ENCODE measurements around the gene B4GALT1. TPM values are rescaled to one million over a fixed set of nuclear protein-coding genes. Genes with fewer than 3 reads are reported as not detected.

The B4GALT1 gene
- total RNA-seq, 4 donors from 2014 or later, result 13.1 to 66.3 (median 37.1) TPM

- no peak for TF ChIP-seq CTCF (IDR thresholded peaks at IDR 0.05)
- no peak for TF ChIP-seq POLR2A (IDR thresholded peaks at IDR 0.05)
- Histone ChIP-seq H3K4me1 (peaks cover 0 to 7% of the 10 kb centered on the region in 2 donors), H3K4me3 (no peak overlapping the region), H3K36me3 (no peaks in the 10 kb centered on the region), H3K27me3 (no peaks in the 10 kb centered on the region), H3K9me3 (no peaks in the 10 kb centered on the region), H3K27ac (peak overlapping the region in 1 of 2 donors; percentile 37)
- intact Hi-C loops (cut with DNase I; ENCODE audit: low total_unique reads), result no loop called here
- peak in 1 of 2 donors; percentile 45 for DNase-seq
These were observed 35.1 kb downstream of the B4GALT1 start for GRCh38 chr9:33131790-33132772.

- H3K36me3 ChIP-seq, result no peaks in the 10 kb centered on the region
- no peak for DNase-seq
- intact Hi-C loops (cut with DNase I; ENCODE audit: low total_unique reads), result no loop called here
- peaks cover 0 to 8% of the 10 kb centered on the region in 2 donors for H3K4me1 ChIP-seq
- no peaks in the 10 kb centered on the region for H3K27me3 ChIP-seq
- no peak overlapping the region for H3K27ac ChIP-seq
- TF ChIP-seq CTCF (IDR thresholded peaks at IDR 0.05) (no peak), POLR2A (IDR thresholded peaks at IDR 0.05) (no peak)
- no peaks in the 10 kb centered on the region for H3K9me3 ChIP-seq
- H3K4me3 ChIP-seq, result no peak overlapping the region
These were observed 36.0 kb downstream of the B4GALT1 start for GRCh38 chr9:33130961-33131789.

GRCh38 chr9:33129886-33130881 is 37.0 kb downstream of the B4GALT1 start:
- H3K4me3 ChIP-seq, result no peak overlapping the region
- no peak for DNase-seq
- intact Hi-C loops (cut with DNase I; ENCODE audit: low total_unique reads), result no loop called here
- H3K27ac ChIP-seq, result peak overlapping the region in 1 of 2 donors; percentile 31
- H3K4me1 ChIP-seq, result peaks cover 0 to 16% of the 10 kb centered on the region in 2 donors
- H3K36me3 ChIP-seq, result no peaks in the 10 kb centered on the region
- no peak for TF ChIP-seq POLR2A (IDR thresholded peaks at IDR 0.05)
- no peak for TF ChIP-seq CTCF (IDR thresholded peaks at IDR 0.05)
- H3K27me3 ChIP-seq, result no peaks in the 10 kb centered on the region
- no peaks in the 10 kb centered on the region for H3K9me3 ChIP-seq

- no peaks in the 10 kb centered on the region for H3K9me3 ChIP-seq
- intact Hi-C loops (cut with DNase I; ENCODE audit: low total_unique reads), result no loop called here
- no peak overlapping the region for H3K4me3 ChIP-seq
- H3K27ac ChIP-seq, result peak overlapping the region in 1 of 2 donors; percentile 31
- no peak for DNase-seq
- H3K4me1 ChIP-seq, result peaks cover 0 to 16% of the 10 kb centered on the region in 2 donors
- TF ChIP-seq CTCF (IDR thresholded peaks at IDR 0.05) (no peak), POLR2A (IDR thresholded peaks at IDR 0.05) (no peak)
- H3K27me3 ChIP-seq, result no peaks in the 10 kb centered on the region
- H3K36me3 ChIP-seq, result no peaks in the 10 kb centered on the region
These were observed 37.8 kb downstream of the B4GALT1 start for GRCh38 chr9:33129251-33129885.

Measured in uterus (tissue), 4 donors.